Activated CD8-positive, alpha-beta T cell treated with anti-CD3 and anti-CD28 coated beads for 36 hours (primary cell): ENCODE measurements around the gene HPCAL1. TPM values are rescaled to one million over a fixed set of nuclear protein-coding genes. Genes with fewer than 3 reads are reported as not detected.

Experiments
- ATAC-seq: fragments of 200-7000 bp; cut with Tn5 transposase; one replicate; pipeline ENCODE4 v1.10.0; 2021; ENCODE audit warnings: mild to moderate bottlenecking, moderate library complexity
- CTCF ChIA-PET: fragments of 350-600 bp; sonication (Branson Sonifier 250); formaldehyde crosslinking; loops from one replicate; lab custom pipeline; 2021; ENCODE audit warnings: antibody characterized with exemption; lab: Charles Lee
- POLR2A ChIA-PET: fragments of 350-600 bp; sonication (Branson Sonifier 250); formaldehyde crosslinking; loops from one replicate; lab custom pipeline; 2021; ENCODE audit warnings: antibody characterized with exemption; lab: Charles Lee
- DNase-seq: peaks from one replicate; pipeline ENCODE4 v3.0.0-alpha.2; 2020
- H3K27ac Mint-ChIP-seq: one replicate; pipeline ENCODE4 v1.8.0; 2021; ENCODE audit warnings: mild to moderate bottlenecking, mixed read lengths
- H3K27me3 Mint-ChIP-seq: one replicate; pipeline ENCODE4 v1.8.0; 2021; ENCODE audit warnings: mixed read lengths
- H3K36me3 Mint-ChIP-seq: one replicate; pipeline ENCODE4 v1.8.0; 2021; ENCODE audit warnings: low read depth, mixed read lengths
- H3K4me1 Mint-ChIP-seq: one replicate; pipeline ENCODE4 v1.8.0; 2021; ENCODE audit warnings: low read depth, mixed read lengths
- H3K4me3 Mint-ChIP-seq: one replicate; pipeline ENCODE4 v1.8.0; 2021; ENCODE audit warnings: mild to moderate bottlenecking, moderate library complexity, mixed read lengths
- H3K9me3 Mint-ChIP-seq: one replicate; pipeline ENCODE4 v1.8.0; 2021; ENCODE audit warnings: mixed read lengths
- CTCF ChIP-seq: fragments of 200-600 bp; IDR thresholded peaks from one replicate; pipeline ENCODE4 v1.8.0; 2022; ENCODE audit warnings: antibody characterized with exemption, mild to moderate bottlenecking
- intact Hi-C: fragments of 100-400 bp; cut with micrococcal nuclease; formaldehyde crosslinking; loops from one replicate; pipeline ENCODE4 v1.10.0; 2022
- total RNA-seq, 2 experiments: library from RNA; stranded (reverse); gene quantifications; one replicate each; pipeline ENCODE4 v1.2.3, GENCODE V29; 2021

HPCAL1 gene
- total RNA-seq, 2 experiments from 2014 or later: 166 to 170 TPM

GRCh38 chr2:10359731-10360329 is 57.1 kb downstream of the HPCAL1 start:
- intact Hi-C loops: no loop called here
- DNase-seq: no peak
- CTCF ChIA-PET: interaction anchor here (0.6 kb wide), 1 partner anchor 22 kb away, joined by 3 read pairs; no protein-coding TSS in a partner anchor
- TF ChIP-seq CTCF: no peak
- ATAC-seq: no peak
- Mint-ChIP-seq H3K36me3 (peaks cover 17% of the 10 kb centered on the region), H3K9me3 (no peaks in the 10 kb centered on the region), H3K27ac (peak overlapping the region; percentile 32), H3K4me1 (peaks cover 47% of the 10 kb centered on the region), H3K27me3 (no peaks in the 10 kb centered on the region), H3K4me3 (no peak overlapping the region)
- POLR2A ChIA-PET: interaction anchor here (0.6 kb wide), 1 partner anchor 827 kb away, joined by 3 read pairs; no protein-coding TSS in a partner anchor

- intact Hi-C loops: no loop called here
- H3K27me3 Mint-ChIP-seq: no peaks in the 10 kb centered on the region
- H3K4me1 Mint-ChIP-seq: peaks cover 49% of the 10 kb centered on the region
- ATAC-seq: no peak
- H3K36me3 Mint-ChIP-seq: peaks cover 15% of the 10 kb centered on the region
- POLR2A ChIA-PET: interaction anchor here (0.6 kb wide), 1 partner anchor 828 kb away, joined by 3 read pairs; no protein-coding TSS in a partner anchor
- CTCF ChIA-PET: interaction anchor here (0.6 kb wide), 1 partner anchor 23 kb away, joined by 3 read pairs; no protein-coding TSS in a partner anchor
- H3K27ac Mint-ChIP-seq: peak overlapping the region; percentile 37
- no peak for TF ChIP-seq CTCF
- H3K9me3 Mint-ChIP-seq: no peaks in the 10 kb centered on the region
- no peak for DNase-seq
- no peak overlapping the region for H3K4me3 Mint-ChIP-seq
These were observed 57.8 kb downstream of the HPCAL1 start for GRCh38 chr2:10360460-10360849.

- no peaks in the 10 kb centered on the region for H3K9me3 Mint-ChIP-seq
- H3K27me3 Mint-ChIP-seq: no peaks in the 10 kb centered on the region
- ChIA-PET POLR2A (no interaction called here), CTCF (interaction anchor here (1.1 to 2.1 kb wide), 2 partner anchors 21 to 48 kb away, joined by 3 to 7 read pairs; no protein-coding TSS in a partner anchor)
- DNase-seq (no peak), ATAC-seq (no peak)
- intact Hi-C loops: no loop called here
- TF ChIP-seq CTCF: no peak
- no peak overlapping the region for H3K4me3 Mint-ChIP-seq
- H3K4me1 Mint-ChIP-seq: peaks cover 43% of the 10 kb centered on the region
- peak overlapping the region; percentile 49 for H3K27ac Mint-ChIP-seq
- H3K36me3 Mint-ChIP-seq: peaks cover 15% of the 10 kb centered on the region
These were observed 58.3 kb downstream of the HPCAL1 start for GRCh38 chr2:10360850-10361588.

GRCh38 chr2:10362096-10362897 is 59.6 kb downstream of the HPCAL1 start:
- Mint-ChIP-seq H3K27me3 (no peaks in the 10 kb centered on the region), H3K36me3 (peaks cover 12% of the 10 kb centered on the region), H3K4me3 (no peak overlapping the region), H3K9me3 (no peaks in the 10 kb centered on the region), H3K4me1 (peaks cover 39% of the 10 kb centered on the region), H3K27ac (no peak overlapping the region)
- ChIA-PET CTCF (interaction anchor here (1.1 to 2.1 kb wide), 3 partner anchors 20 to 73 kb away, joined by 3 to 7 read pairs (median 3); no protein-coding TSS in a partner anchor), POLR2A (interaction anchor here (2.3 kb wide), 1 partner anchor 9 kb away, joined by 10 read pairs; no protein-coding TSS in a partner anchor)
- intact Hi-C loops: no loop called here
- ATAC-seq: no peak
- no peak for DNase-seq
- TF ChIP-seq CTCF: no peak
